HFF-Myc (cell line): ENCODE results near the gene CDH4.

Experiments
- DNase-seq: peaks from one replicate; pipeline ENCODE4 v3.0.0-alpha.2; 2011; ENCODE audit warnings: low read depth; ENCODE audit errors: extremely low read depth
- H3K4me3 ChIP-seq: replicated peaks from 2 replicates; pipeline ENCODE4 v1.5.1; 2011; ENCODE audit warnings: low read depth, mild to moderate bottlenecking, control low read depth, low read length
- TF ChIP-seq, protein P1 (sequence below): IDR thresholded peaks from 2 replicates; pipeline ENCODE4 v1.5.1; 2012; ENCODE audit warnings: mild to moderate bottlenecking, low read depth, low read length, control low read depth; ENCODE audit errors: missing control alignments

Gene CDH4

DNA sequence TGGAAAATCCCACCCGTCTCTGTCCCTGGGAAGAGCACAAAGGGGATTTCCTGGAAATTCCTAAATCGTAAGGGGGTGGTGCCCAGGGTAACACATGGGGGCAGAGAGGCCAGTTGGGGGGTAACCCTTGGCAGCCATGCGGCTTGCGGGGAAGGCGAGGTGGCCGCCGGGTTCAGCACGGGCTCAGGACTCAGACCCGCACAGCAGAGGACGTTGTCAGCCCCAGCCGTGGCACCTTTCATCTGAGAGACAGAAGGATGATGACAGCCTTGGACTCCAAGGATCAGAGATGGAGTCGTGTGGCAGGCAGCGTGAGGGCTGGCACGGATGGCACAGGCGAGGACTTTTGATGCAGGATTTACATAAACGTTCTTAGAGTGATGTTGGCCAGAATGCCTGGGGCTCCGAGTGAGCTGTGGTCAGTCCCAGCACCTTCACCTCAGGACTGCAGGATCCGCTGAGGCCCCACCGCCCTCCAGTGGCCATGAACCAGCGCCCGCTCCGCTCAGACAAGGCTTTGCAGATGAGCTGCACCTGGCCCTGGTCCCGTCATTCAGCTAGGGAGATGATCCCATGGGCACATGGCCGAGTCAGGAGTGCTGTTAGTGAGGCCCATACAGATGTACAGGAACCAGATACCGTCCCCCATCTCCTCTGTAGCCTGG, 623.3 kb downstream of the CDH4 start:
- no peak overlapping the region for H3K4me3 ChIP-seq
- TF ChIP-seq, protein P1, sequence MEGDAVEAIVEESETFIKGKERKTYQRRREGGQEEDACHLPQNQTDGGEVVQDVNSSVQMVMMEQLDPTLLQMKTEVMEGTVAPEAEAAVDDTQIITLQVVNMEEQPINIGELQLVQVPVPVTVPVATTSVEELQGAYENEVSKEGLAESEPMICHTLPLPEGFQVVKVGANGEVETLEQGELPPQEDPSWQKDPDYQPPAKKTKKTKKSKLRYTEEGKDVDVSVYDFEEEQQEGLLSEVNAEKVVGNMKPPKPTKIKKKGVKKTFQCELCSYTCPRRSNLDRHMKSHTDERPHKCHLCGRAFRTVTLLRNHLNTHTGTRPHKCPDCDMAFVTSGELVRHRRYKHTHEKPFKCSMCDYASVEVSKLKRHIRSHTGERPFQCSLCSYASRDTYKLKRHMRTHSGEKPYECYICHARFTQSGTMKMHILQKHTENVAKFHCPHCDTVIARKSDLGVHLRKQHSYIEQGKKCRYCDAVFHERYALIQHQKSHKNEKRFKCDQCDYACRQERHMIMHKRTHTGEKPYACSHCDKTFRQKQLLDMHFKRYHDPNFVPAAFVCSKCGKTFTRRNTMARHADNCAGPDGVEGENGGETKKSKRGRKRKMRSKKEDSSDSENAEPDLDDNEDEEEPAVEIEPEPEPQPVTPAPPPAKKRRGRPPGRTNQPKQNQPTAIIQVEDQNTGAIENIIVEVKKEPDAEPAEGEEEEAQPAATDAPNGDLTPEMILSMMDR, result no peak
- DNase-seq, result no peak

DNA sequence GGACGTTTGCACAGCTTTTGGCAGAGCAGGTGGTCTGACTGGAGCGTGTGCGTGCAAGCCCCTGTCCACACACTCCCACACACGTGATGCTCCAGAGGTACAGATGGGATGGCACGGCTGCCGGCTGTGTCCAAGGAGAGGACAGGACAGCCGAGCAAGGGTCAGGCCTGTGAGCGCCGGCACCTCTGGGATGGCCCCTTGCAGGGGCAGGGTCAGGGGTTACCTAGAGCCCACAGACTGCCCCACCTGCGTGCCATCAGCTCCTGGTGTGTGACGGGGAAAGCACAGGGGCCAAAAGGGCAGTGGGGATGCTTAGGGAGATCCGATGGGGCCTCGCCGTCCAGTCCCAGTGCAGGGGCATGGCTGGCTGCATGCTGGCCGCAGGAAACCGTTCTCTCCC, 623.9 kb downstream of the CDH4 start:
- TF ChIP-seq, protein P1, result no peak

DNA sequence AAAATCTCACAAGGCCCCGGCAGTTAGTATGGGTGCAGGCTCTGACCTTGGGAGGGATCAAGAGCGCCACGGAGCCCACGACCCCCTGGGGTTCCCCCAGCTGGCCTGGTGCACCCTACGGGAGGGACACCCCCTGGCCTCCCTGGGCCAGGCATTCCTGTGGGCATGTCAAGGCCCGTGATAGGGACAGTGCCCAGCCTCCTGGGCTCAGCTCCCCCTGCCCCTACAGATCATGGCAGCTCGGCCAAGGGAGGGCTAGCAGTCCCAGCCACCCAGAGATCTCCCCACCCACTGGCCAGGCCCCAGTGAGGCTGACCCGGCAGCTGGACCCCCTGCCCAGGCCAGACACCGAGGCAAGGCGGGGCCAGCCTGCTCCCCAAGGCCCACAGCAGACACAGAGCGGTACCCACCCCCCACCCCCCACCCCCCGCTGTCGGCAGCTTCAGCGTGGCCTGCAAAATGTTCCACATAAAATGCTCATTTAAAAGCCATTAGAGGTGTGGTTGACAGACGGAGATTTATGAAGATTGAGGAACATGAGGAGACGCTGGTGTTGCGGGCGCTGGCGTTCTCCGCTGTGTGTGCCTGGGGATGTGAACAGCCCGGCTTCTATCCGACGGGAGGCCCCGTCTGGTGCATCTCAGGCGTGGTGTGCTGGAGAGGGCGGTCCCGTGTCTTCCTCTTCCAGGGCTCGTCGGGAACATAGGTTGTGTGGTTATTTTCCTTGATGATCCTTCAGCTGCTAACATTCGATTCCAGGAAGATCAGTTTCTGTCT, 625.1 kb downstream of the CDH4 start:
- DNase-seq, result no peak
- TF ChIP-seq, protein P1, result no peak
- no peak overlapping the region for H3K4me3 ChIP-seq

More for the DNA sequence above, 623.9 kb downstream of the CDH4 start:
- H3K4me3 ChIP-seq, result no peak overlapping the region
- DNase-seq, result no peak

DNA sequence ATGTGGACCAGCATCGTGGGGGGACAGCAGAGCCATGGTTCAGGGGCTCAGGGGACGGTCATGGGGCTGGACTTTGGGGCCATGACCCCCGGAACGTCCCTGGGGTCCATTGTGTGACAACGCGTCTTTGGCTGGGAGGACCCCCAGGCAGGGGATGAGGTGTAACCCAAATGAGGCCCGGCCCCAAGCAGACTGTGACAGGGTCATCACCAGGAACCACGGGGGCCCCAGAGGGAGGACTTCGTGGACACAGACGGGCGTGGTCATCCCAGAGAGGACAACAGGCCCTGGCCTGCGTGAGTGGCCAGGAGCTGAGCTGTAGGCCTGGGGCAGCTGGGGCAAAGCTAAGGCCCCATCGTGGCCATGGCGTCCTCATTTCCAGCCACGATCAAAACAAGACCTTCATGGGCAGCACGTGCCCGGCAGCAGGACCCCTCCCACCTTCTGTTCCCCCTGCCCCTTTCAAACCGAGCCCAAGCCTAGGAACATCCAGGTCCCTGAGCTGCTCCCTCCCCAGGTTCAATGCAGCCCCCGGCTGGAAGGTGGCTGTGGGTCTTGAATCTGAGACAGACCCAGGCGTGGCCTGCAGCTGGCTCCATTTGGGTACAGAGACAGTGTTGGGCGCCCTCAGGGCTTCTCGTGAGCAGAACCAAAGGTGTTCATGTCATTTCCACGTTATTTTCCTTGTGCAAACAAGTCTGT, 625.9 kb downstream of the CDH4 start:
- no peak overlapping the region for H3K4me3 ChIP-seq
- TF ChIP-seq, protein P1, result no peak
- DNase-seq, result no peak

DNA sequence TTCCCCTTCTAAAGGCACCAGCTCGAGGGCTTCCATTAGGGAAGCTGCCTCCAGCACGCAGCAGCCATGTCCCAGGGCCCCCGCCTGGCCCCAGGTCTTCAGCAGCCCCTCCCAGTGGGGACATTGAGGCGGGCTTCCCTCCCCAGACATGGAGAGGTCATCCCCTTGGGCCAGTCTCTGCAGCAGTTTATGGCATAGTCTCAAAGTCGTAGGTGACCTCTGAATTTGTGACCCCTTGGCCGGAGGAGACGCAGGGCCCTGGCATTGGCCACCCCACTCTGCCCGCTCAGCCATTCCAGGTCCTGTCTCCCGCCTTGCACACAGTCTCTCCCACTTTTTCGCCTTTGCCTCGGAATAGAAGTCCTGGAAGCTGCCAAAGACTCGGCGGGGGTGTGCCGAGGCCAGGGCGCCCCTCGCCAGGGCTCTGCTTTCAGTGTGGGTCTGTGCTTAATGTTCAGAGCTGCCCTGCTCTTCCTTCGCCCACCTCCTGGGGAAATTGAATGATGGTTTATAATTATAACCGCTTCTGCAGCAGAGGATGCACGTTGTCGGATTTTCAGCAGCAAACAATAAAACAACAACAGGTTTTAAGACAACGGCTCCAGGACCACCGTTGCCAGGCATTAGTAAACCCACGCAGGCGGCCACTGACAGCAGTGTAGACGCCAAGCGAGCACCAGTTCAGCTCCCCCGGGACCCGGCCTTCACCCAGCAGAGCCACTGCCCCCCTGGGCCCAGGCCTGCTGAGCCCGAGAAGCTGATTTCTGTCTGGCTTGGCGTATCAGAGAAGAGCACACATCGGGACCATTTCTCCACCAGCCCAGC, 626.6 kb downstream of the CDH4 start:
- TF ChIP-seq, protein P1, result no peak
- no peak for DNase-seq
- no peak overlapping the region for H3K4me3 ChIP-seq

DNA sequence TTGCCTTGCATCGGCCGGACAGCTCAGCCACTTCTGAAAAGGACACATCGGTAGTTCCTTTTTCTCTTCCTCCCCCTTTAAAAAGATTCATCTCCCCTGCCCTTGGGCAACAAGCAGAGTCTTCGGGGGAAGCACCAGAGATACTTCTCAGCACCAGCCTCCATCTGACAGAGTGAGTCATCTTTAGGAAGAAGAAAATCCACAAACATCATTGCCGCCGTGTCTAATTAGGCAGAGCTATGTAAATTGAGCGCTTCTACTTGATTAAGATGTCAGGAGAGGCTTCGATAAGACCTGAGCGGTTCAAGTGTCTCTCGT, 627.2 kb downstream of the CDH4 start:
- no peak for DNase-seq
- no peak overlapping the region for H3K4me3 ChIP-seq
- TF ChIP-seq, protein P1, result no peak
